SU-DHL-6 (cell line): ENCODE results near the gene CCDC186.

Experiments
- EZH2phosphoT487 ChIP-seq: fragments of 200-600 bp; sonication (generic), shearing (Covaris generic); conservative IDR thresholded peaks from 2 replicates; pipeline ENCODE4 v1.6.1; 2018; ENCODE audit warnings: mild to moderate bottlenecking, antibody characterized with exemption, low read length, moderate library complexity, mixed read lengths
- TF ChIP-seq, protein P1 (sequence below): fragments of 200-600 bp; sonication (generic); IDR thresholded peaks from one replicate; pipeline ENCODE4 v1.5.1; 2017; ENCODE audit warnings: antibody characterized with exemption, mild to moderate bottlenecking, low read length, moderate library complexity; ENCODE audit not compliant: insufficient read depth, poor library complexity, severe bottlenecking

DNA sequence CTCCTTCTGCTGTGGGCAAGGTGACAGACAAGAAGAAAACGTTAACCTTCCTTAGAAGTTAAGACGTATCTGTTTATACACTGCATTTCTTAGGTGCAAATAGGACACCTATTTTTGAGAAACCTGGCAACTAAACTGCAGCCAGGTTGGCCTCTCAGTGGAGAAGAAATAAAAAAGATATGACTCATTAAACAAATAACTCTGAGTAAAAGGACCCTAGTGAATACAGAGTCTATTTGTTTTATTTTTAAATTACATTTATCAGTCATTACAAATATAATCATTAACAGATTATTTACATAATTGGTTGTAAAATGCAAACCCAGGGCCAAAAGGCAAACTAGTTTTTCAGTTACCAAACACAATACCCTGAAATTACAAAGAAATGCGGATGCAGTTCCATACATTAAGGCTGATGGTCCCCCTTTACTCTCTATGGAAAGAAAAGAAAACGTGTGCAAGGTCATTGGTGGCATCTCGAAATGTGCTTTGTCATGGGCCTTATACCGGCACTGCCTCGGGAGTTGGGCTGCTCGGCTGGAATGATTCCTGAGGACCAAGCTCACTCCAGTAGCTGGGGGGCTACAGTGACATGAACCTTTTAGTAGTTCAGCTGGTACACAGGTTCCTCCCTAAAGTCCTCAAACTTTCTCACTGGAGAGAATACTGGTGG, 92.0 kb downstream of the CCDC186 start:
- TF ChIP-seq, protein P1, sequence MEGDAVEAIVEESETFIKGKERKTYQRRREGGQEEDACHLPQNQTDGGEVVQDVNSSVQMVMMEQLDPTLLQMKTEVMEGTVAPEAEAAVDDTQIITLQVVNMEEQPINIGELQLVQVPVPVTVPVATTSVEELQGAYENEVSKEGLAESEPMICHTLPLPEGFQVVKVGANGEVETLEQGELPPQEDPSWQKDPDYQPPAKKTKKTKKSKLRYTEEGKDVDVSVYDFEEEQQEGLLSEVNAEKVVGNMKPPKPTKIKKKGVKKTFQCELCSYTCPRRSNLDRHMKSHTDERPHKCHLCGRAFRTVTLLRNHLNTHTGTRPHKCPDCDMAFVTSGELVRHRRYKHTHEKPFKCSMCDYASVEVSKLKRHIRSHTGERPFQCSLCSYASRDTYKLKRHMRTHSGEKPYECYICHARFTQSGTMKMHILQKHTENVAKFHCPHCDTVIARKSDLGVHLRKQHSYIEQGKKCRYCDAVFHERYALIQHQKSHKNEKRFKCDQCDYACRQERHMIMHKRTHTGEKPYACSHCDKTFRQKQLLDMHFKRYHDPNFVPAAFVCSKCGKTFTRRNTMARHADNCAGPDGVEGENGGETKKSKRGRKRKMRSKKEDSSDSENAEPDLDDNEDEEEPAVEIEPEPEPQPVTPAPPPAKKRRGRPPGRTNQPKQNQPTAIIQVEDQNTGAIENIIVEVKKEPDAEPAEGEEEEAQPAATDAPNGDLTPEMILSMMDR: no peak
- no peak for TF ChIP-seq EZH2phosphoT487
